Panc1 (cell line): Measurements from ENCODE around the gene SRRM4.

Source experiments
- CTCF ChIP-seq: fragments of 450-650 bp; IDR thresholded peaks from 2 replicates; pipeline ENCODE4 v1.5.1; 2017; ENCODE audit warnings: mild to moderate bottlenecking
- POLR2AphosphoS5 ChIP-seq: IDR thresholded peaks from 2 replicates; pipeline ENCODE4 v1.6.1; 2012; ENCODE audit warnings: mild to moderate bottlenecking, low read depth, low read length, moderate library complexity
- REST ChIP-seq, 2 experiments: IDR thresholded peaks; 2 replicates each; pipeline ENCODE4 v1.6.1; 2011 to 2012; ENCODE audit warnings: low read depth in 2 of 2, control low read depth in 1 of 2, low read length in 1 of 2, mild to moderate bottlenecking in 1 of 2, moderate library complexity in 1 of 2; ENCODE audit not compliant: insufficient read depth in 1 of 2
- SIN3A ChIP-seq: IDR thresholded peaks from 2 replicates; pipeline ENCODE4 v1.6.1; 2012; ENCODE audit warnings: low read depth, mild to moderate bottlenecking, low read length, moderate library complexity, borderline replicate concordance; ENCODE audit not compliant: insufficient read depth
- TCF7L2 ChIP-seq: IDR thresholded peaks from 2 replicates; pipeline ENCODE4 v1.6.1; 2011; ENCODE audit warnings: mild to moderate bottlenecking, low read depth, low read length, inconsistent platforms

- TF ChIP-seq CTCF (no peak), POLR2AphosphoS5 (no peak), REST (IDR thresholded peaks at IDR 0.05; ENCODE audit: insufficient read depth in 1 of 2, low read depth in 2 of 2, low read length in 1 of 2) (no peak), TCF7L2 (no peak), SIN3A (no peak)
Observed at GRCh38 chr12:119113496-119113986, 132.2 kb downstream of the SRRM4 start.
